Osteoblast (primary cell): ENCODE results near the gene C1QTNF9. TPM values are rescaled to one million over a fixed set of nuclear protein-coding genes. Genes with fewer than 3 reads are reported as not detected.

Experiments used
- DNase-seq: peaks from one replicate; pipeline ENCODE4 v3.0.0; 2011; ENCODE audit warnings: low spot score, mixed read lengths; ENCODE audit not compliant: insufficient read length; ENCODE audit errors: missing footprints
- H2AFZ ChIP-seq: 2 replicates; pipeline ENCODE4 v1.6.0; 2011; ENCODE audit warnings: mild to moderate bottlenecking, low read length
- H3K27ac ChIP-seq: 2 replicates; pipeline ENCODE4 v1.5.1; 2011; ENCODE audit warnings: mild to moderate bottlenecking, low read depth, low read length, moderate library complexity
- H3K27me3 ChIP-seq: 2 replicates; pipeline ENCODE4 v1.6.0; 2012; ENCODE audit warnings: mild to moderate bottlenecking, control low read depth, inconsistent platforms, low read length, moderate library complexity; ENCODE audit not compliant: insufficient read depth
- H3K36me3 ChIP-seq: 2 replicates; pipeline ENCODE4 v1.5.1; 2011; ENCODE audit warnings: mild to moderate bottlenecking, low read length, control low read depth, moderate library complexity; ENCODE audit not compliant: insufficient read depth
- H3K4me1 ChIP-seq: 2 replicates; pipeline ENCODE4 v1.5.1; 2011; ENCODE audit warnings: mild to moderate bottlenecking, low read length, control low read depth, moderate library complexity; ENCODE audit not compliant: insufficient read depth
- H3K4me2 ChIP-seq: 2 replicates; pipeline ENCODE4 v1.6.0; 2011; ENCODE audit warnings: mild to moderate bottlenecking, low read length; ENCODE audit not compliant: insufficient read depth
- H3K4me3 ChIP-seq: fragments of 200-600 bp; sonication (generic); 3 replicates; pipeline ENCODE4 v1.5.1; 2012; ENCODE audit warnings: mild to moderate bottlenecking, low read length, inconsistent platforms; ENCODE audit not compliant: insufficient read depth
- H3K79me2 ChIP-seq: 2 replicates; pipeline ENCODE4 v1.6.0; 2012; ENCODE audit warnings: mild to moderate bottlenecking, low read length, control low read depth, inconsistent platforms; ENCODE audit not compliant: insufficient read depth
- H3K9me3 ChIP-seq: 2 replicates; pipeline ENCODE4 v1.5.1; 2011; ENCODE audit warnings: low read depth, low read length, control low read depth
- H4K20me1 ChIP-seq: 2 replicates; pipeline ENCODE4 v1.6.0; 2012; ENCODE audit warnings: mild to moderate bottlenecking, low read length, control low read depth; ENCODE audit not compliant: insufficient read depth
- total RNA-seq: library from RNA; depleted of rRNA; stranded (reverse); fragments of >200 nt; gene quantifications from 2 replicates; pipeline ENCODE4 v1.2.3, GENCODE V29; 2012
- TF ChIP-seq, protein P1 (sequence below): IDR thresholded peaks from 2 replicates; pipeline ENCODE4 v1.5.1; 2011; ENCODE audit warnings: mild to moderate bottlenecking, low read depth, low read length, moderate library complexity; ENCODE audit errors: extremely low read depth

The C1QTNF9 gene
- total RNA-seq, 1 donor: not detected

DNA sequence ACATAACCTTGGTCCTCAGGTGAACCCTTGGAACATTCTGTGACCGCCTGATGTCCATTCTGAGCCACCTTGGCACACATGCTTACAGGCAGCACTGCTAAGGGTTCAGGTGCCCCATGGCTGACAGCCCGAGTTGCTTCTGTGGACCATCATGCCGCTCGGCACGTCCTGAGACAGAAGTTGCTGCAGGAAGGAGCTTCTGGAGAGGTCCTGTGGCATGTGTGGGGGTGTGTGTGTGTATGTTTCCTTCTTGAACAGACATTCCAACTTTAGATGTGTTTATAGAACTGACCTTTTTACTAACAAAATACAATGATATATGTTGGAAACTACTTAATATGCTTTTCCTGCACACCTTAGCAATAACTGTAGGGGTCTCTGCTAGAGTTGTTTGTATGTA, 4.8 kb upstream of the C1QTNF9 start:
- TF ChIP-seq, protein P1, sequence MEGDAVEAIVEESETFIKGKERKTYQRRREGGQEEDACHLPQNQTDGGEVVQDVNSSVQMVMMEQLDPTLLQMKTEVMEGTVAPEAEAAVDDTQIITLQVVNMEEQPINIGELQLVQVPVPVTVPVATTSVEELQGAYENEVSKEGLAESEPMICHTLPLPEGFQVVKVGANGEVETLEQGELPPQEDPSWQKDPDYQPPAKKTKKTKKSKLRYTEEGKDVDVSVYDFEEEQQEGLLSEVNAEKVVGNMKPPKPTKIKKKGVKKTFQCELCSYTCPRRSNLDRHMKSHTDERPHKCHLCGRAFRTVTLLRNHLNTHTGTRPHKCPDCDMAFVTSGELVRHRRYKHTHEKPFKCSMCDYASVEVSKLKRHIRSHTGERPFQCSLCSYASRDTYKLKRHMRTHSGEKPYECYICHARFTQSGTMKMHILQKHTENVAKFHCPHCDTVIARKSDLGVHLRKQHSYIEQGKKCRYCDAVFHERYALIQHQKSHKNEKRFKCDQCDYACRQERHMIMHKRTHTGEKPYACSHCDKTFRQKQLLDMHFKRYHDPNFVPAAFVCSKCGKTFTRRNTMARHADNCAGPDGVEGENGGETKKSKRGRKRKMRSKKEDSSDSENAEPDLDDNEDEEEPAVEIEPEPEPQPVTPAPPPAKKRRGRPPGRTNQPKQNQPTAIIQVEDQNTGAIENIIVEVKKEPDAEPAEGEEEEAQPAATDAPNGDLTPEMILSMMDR: no peak
- no peaks in the 10 kb centered on the region for H3K27me3 ChIP-seq
- no peak overlapping the region for H3K4me3 ChIP-seq
- no peak for DNase-seq
- no peak overlapping the region for H3K27ac ChIP-seq
- no peaks in the 10 kb centered on the region for H3K79me2 ChIP-seq
- no peak overlapping the region for H3K4me2 ChIP-seq
- H3K9me3 ChIP-seq: no peaks in the 10 kb centered on the region
- no peaks in the 10 kb centered on the region for H3K36me3 ChIP-seq
- no peaks in the 10 kb centered on the region for H4K20me1 ChIP-seq
- H2AFZ ChIP-seq: no peak overlapping the region
- H3K4me1 ChIP-seq: no peaks in the 10 kb centered on the region

DNA sequence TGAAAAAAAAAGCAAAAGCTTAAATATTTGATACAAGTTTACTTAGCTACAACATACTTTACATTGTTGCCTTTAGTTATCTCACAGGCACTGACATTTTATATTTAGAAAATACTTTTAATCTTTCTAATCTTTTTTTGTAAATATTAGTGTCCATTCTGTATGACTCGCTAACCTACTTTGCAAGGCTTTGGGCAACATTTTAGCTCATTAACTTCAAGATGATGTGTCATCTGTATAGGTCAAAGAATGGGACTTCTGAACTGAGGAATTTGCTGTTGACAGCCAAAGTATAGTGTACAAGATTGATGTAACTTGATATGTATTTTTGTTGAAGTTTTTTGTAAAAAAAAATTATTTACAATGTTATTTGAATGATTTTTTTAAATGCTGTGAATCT, 2.7 kb upstream of the C1QTNF9 start:
- Histone ChIP-seq H3K79me2 (no peaks in the 10 kb centered on the region), H3K4me1 (no peaks in the 10 kb centered on the region), H3K27me3 (no peaks in the 10 kb centered on the region), H3K36me3 (no peaks in the 10 kb centered on the region), H3K9me3 (no peaks in the 10 kb centered on the region), H3K4me3 (no peak overlapping the region), H4K20me1 (no peaks in the 10 kb centered on the region), H3K27ac (no peak overlapping the region), H2AFZ (no peak overlapping the region), H3K4me2 (no peak overlapping the region)
- TF ChIP-seq, protein P1: no peak
- DNase-seq: peak; percentile 93

DNA sequence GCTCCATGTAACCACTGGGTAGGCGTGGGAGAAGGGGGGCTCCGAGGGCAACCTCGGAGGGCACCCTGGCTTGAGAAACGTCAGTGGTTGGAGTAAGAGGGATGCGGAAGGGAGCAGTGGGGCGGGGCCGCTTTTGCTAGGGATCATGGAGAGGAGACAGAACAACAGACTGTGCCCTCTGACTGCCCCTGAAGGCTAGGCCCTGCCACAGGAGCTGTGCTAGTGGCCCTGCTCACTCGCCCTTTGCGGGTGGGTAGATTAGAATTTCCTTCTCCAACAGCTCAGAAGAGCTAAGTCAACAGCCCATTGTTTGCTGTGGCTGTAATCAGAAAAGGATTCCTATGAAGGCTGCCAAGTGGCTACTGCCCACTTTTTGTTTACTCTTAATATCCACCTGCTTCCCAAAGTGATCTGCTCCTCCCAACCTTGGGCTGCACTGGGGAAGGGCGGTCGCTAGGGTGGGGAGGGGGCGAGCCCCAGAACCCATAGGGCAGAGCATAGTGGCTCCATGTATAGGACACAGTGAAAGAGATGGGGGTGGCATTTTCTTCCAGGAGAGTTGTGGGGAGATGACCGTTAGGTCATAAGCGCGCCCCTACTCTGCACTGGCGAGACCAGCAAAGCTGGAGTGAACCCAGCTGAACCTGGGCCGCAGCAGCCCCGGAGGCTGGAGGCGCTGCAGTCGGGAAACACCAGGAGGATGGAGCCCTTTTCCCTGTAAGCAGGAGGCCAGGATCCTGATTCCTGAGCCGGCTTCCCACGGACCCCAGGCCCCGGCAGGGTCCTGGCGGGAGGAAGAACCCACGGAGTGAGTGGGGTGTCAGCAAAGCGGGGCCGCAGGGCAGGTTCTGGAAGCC, 1.9 kb upstream of the C1QTNF9 start:
- DNase-seq: no peak
- H3K27ac ChIP-seq: no peak overlapping the region
- no peaks in the 10 kb centered on the region for H3K36me3 ChIP-seq
- TF ChIP-seq, protein P1: no peak
- H3K9me3 ChIP-seq: no peaks in the 10 kb centered on the region
- no peak overlapping the region for H3K4me2 ChIP-seq
- H4K20me1 ChIP-seq: no peaks in the 10 kb centered on the region
- no peaks in the 10 kb centered on the region for H3K4me1 ChIP-seq
- no peak overlapping the region for H3K4me3 ChIP-seq
- no peak overlapping the region for H2AFZ ChIP-seq
- H3K27me3 ChIP-seq: no peaks in the 10 kb centered on the region
- no peaks in the 10 kb centered on the region for H3K79me2 ChIP-seq

DNA sequence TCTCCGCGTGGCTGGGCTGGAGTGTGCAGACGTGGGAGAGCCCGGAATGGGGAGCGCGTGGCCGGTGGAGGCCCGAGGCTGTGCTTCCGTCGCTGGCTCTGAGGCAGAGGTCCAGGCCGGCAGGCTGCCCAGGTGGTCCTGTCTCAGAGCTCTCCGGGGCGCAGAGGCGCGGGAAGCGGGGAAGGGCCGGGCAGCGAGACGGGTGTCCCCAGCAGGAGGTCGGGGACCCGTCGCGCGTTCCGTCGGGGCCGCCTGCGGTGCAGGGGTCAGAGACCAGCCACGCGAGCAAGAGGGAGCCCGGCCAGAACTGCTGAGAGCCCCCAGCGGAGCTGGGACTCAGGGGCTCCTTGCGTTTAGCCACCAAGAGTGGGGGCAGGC, 1.3 kb upstream of the C1QTNF9 start:
- Histone ChIP-seq H3K27ac (no peak overlapping the region), H3K4me2 (no peak overlapping the region), H3K4me1 (no peaks in the 10 kb centered on the region), H4K20me1 (no peaks in the 10 kb centered on the region), H2AFZ (no peak overlapping the region), H3K27me3 (no peaks in the 10 kb centered on the region), H3K36me3 (no peaks in the 10 kb centered on the region), H3K4me3 (no peak overlapping the region), H3K79me2 (no peaks in the 10 kb centered on the region), H3K9me3 (no peaks in the 10 kb centered on the region)
- TF ChIP-seq, protein P1: no peak
- DNase-seq: no peak
